Neural progenitor cell (in vitro differentiated cells): ENCODE measurements around the gene SPAAR. TPM values are rescaled to one million over a fixed set of nuclear protein-coding genes. Genes with fewer than 3 reads are reported as not detected.

Source experiments
- DNase-seq: peaks from one replicate; pipeline ENCODE4 v3.0.0-alpha.2; 2016; ENCODE audit warnings: low spot score
- H2AFZ ChIP-seq: fragments of 200-600 bp; sonication (generic); replicated peaks from 2 replicates; pipeline ENCODE4 v1.6.1; 2016; ENCODE audit warnings: antibody characterized with exemption
- H3F3A ChIP-seq: fragments of 200-600 bp; sonication (generic); 2 replicates; pipeline ENCODE4 v1.6.1; 2016; ENCODE audit warnings: antibody characterized with exemption, low read depth
- H3K27ac ChIP-seq: fragments of 200-600 bp; sonication (generic); 2 replicates; pipeline ENCODE4 v1.5.1; 2016; ENCODE audit warnings: mild to moderate bottlenecking
- H3K27me3 ChIP-seq: fragments of 200-600 bp; sonication (generic); 2 replicates; pipeline ENCODE4 v1.6.1; 2016; ENCODE audit warnings: mild to moderate bottlenecking, moderate library complexity
- H3K36me3 ChIP-seq: fragments of 200-600 bp; sonication (generic); 2 replicates; pipeline ENCODE4 v1.5.1; 2016
- H3K4me1 ChIP-seq: fragments of 200-600 bp; sonication (generic); 2 replicates; pipeline ENCODE4 v1.6.1; 2016; ENCODE audit warnings: mixed run types
- H3K4me2 ChIP-seq: fragments of 200-600 bp; sonication (generic); 2 replicates; pipeline ENCODE4 v1.6.1; 2016
- H3K4me3 ChIP-seq: fragments of 200-600 bp; sonication (generic); 2 replicates; pipeline ENCODE4 v1.5.1; 2016
- H3K79me2 ChIP-seq: fragments of 200-600 bp; sonication (generic); 2 replicates; pipeline ENCODE4 v1.6.1; 2016; ENCODE audit warnings: low read depth
- H3K9ac ChIP-seq: fragments of 200-600 bp; sonication (generic); 2 replicates; pipeline ENCODE4 v1.6.1; 2016
- H3K9me3 ChIP-seq: fragments of 200-600 bp; sonication (generic); 2 replicates; pipeline ENCODE4 v1.5.1; 2016; ENCODE audit warnings: low read depth
- H4K20me1 ChIP-seq: fragments of 200-600 bp; sonication (generic); 2 replicates; pipeline ENCODE4 v1.6.1; 2016; ENCODE audit warnings: low read depth
- H3K27ac Mint-ChIP-seq: 3 replicates; pipeline ENCODE4 v1.8.0; 2021; ENCODE audit warnings: mixed read lengths
- H3K27me3 Mint-ChIP-seq: 2 replicates; pipeline ENCODE4 v1.8.0; 2022; ENCODE audit warnings: low read depth, mild to moderate bottlenecking, inconsistent platforms, moderate library complexity, mixed read lengths; ENCODE audit not compliant: insufficient read depth
- H3K36me3 Mint-ChIP-seq: 3 replicates; pipeline ENCODE4 v1.8.0; 2021; ENCODE audit warnings: mixed read lengths
- H3K4me1 Mint-ChIP-seq: 3 replicates; pipeline ENCODE4 v1.8.0; 2021; ENCODE audit warnings: mixed read lengths
- H3K4me3 Mint-ChIP-seq: 3 replicates; pipeline ENCODE4 v1.8.0; 2021; ENCODE audit warnings: mild to moderate bottlenecking, moderate library complexity, mixed read lengths
- H3K9me3 Mint-ChIP-seq: 3 replicates; pipeline ENCODE4 v1.8.0; 2020; ENCODE audit warnings: mixed read lengths
- CTCF ChIP-seq: fragments of 200-600 bp; sonication (generic); IDR thresholded peaks from 2 replicates; pipeline ENCODE4 v1.5.1; 2017; ENCODE audit warnings: antibody characterized with exemption, mild to moderate bottlenecking
- EZH2 ChIP-seq: fragments of 200-600 bp; sonication (generic); IDR thresholded peaks from 2 replicates; pipeline ENCODE4 v1.6.1; 2017; ENCODE audit warnings: antibody characterized with exemption, mild to moderate bottlenecking, moderate library complexity
- EZH2phosphoT487 ChIP-seq: fragments of 200-600 bp; sonication (generic); IDR thresholded peaks from 2 replicates; pipeline ENCODE4 v1.6.1; 2017; ENCODE audit warnings: antibody characterized with exemption
- total RNA-seq: library from RNA; depleted of rRNA; stranded (reverse); fragments of >200 nt; gene quantifications from 2 replicates; pipeline ENCODE4 v1.2.3, GENCODE V29; 2015; ENCODE audit warnings: low replicate concordance

The SPAAR gene
- total RNA-seq, 1 donor from 2014 or later: not detected

DNA sequence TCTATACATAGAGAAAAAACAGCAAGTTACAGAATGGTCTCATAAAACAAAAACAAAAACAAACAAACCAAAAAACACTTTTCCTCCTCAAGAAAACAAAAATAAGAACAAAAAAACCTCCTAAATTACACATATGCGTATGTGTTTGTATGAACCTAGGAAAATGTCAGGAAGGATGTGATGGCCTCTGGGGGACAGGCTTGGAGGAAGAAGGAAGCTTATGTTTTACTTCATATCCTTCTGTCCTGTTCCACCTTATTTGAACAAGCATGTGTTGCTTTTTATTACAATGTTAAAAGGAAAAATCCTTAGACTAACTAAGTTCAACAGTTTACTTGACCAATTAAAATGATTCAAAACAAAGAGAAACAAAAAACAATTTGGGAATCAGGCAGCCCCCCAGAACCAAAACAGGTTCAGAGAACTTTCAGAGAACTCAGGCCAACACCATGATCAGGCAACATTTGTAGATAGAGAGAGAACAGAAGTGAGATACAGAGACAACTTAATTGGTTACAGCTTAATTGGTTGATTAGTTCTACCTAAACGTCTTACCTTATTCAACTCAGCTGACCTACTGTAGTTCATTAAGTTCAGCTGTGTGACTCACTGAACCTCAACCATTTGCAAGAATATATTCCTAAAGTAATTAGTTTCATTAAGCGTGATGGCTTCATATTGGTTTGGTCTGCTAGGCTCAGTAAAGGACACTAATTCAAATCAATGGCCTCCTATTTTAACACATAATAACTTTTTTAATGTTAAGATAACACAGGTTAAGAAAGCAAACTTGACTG, 10.1 kb downstream of the SPAAR start:
- H3K4me1 Mint-ChIP-seq: peaks cover 8% of the 10 kb centered on the region
- no peaks in the 10 kb centered on the region for H3K9me3 ChIP-seq
- no peaks in the 10 kb centered on the region for H3K27me3 ChIP-seq
- H3F3A ChIP-seq: peaks cover 5% of the 10 kb centered on the region
- no peak for DNase-seq
- no peaks in the 10 kb centered on the region for H3K27me3 Mint-ChIP-seq
- TF ChIP-seq EZH2: no peak
- no peak for TF ChIP-seq EZH2phosphoT487
- TF ChIP-seq CTCF: no peak
- no peaks in the 10 kb centered on the region for H3K9me3 Mint-ChIP-seq
- H2AFZ ChIP-seq: no peak overlapping the region
- H3K27ac Mint-ChIP-seq: no peak overlapping the region
- H3K9ac ChIP-seq: no peak overlapping the region
- no peaks in the 10 kb centered on the region for H3K36me3 ChIP-seq
- H3K4me2 ChIP-seq: no peak overlapping the region
- no peaks in the 10 kb centered on the region for H3K36me3 Mint-ChIP-seq
- no peak overlapping the region for H3K27ac ChIP-seq
- no peaks in the 10 kb centered on the region for H3K79me2 ChIP-seq
- no peak overlapping the region for H3K4me3 Mint-ChIP-seq
- no peaks in the 10 kb centered on the region for H4K20me1 ChIP-seq
- H3K4me1 ChIP-seq: no peaks in the 10 kb centered on the region
- no peak overlapping the region for H3K4me3 ChIP-seq

GRCh38 chr9:35920051-35920620, 10.8 kb downstream of the SPAAR start:
- H3K27me3 ChIP-seq: no peaks in the 10 kb centered on the region
- H3K27ac ChIP-seq: no peak overlapping the region
- Mint-ChIP-seq H3K4me3 (no peak overlapping the region), H3K4me1 (peaks cover 11% of the 10 kb centered on the region), H3K27ac (no peak overlapping the region), H3K9me3 (no peaks in the 10 kb centered on the region), H3K27me3 (no peaks in the 10 kb centered on the region), H3K36me3 (no peaks in the 10 kb centered on the region)
- TF ChIP-seq EZH2phosphoT487: no peak
- no peak for TF ChIP-seq CTCF
- no peaks in the 10 kb centered on the region for H4K20me1 ChIP-seq
- no peak overlapping the region for H2AFZ ChIP-seq
- H3K79me2 ChIP-seq: no peaks in the 10 kb centered on the region
- H3K9ac ChIP-seq: no peak overlapping the region
- H3K36me3 ChIP-seq: no peaks in the 10 kb centered on the region
- no peak overlapping the region for H3K4me2 ChIP-seq
- DNase-seq: no peak
- H3F3A ChIP-seq: no peaks in the 10 kb centered on the region
- H3K4me1 ChIP-seq: no peaks in the 10 kb centered on the region
- no peak overlapping the region for H3K4me3 ChIP-seq
- H3K9me3 ChIP-seq: no peaks in the 10 kb centered on the region

- Histone ChIP-seq H2AFZ (no peak overlapping the region), H3K79me2 (no peaks in the 10 kb centered on the region), H4K20me1 (no peaks in the 10 kb centered on the region), H3K9me3 (no peaks in the 10 kb centered on the region), H3K4me1 (no peaks in the 10 kb centered on the region), H3K4me2 (no peak overlapping the region), H3F3A (no peaks in the 10 kb centered on the region), H3K27me3 (no peaks in the 10 kb centered on the region), H3K36me3 (no peaks in the 10 kb centered on the region), H3K9ac (no peak overlapping the region), H3K27ac (no peak overlapping the region), H3K4me3 (no peak overlapping the region)
- Mint-ChIP-seq H3K4me1 (peaks cover 11% of the 10 kb centered on the region), H3K36me3 (no peaks in the 10 kb centered on the region), H3K27me3 (peaks cover 2% of the 10 kb centered on the region), H3K27ac (no peak overlapping the region), H3K4me3 (no peak overlapping the region), H3K9me3 (no peaks in the 10 kb centered on the region)
- no peak for TF ChIP-seq CTCF
- TF ChIP-seq EZH2phosphoT487: no peak
- no peak for TF ChIP-seq EZH2
- DNase-seq: no peak
Measured at GRCh38 chr9:35923598-35923926, 14.3 kb downstream of the SPAAR start.
